ENCODE data around the gene GOSR2.

The GOSR2 gene

GRCh38 chr17:46958041-46958591 is 35.2 kb downstream of the GOSR2 start:
- TF ChIP-seq CTCF (IDR thresholded peaks at IDR 0.05; ENCODE audit: low read depth, low read length, missing control alignments) = no peak
- H3K4me3 ChIP-seq (ENCODE audit: low read depth, low read length) = no peak overlapping the region
- no peak for DNase-seq (ENCODE audit: low read depth)

- no peak for TF ChIP-seq CTCF (IDR thresholded peaks at IDR 0.05; ENCODE audit: low read depth, low read length, missing control alignments)
- no peak for DNase-seq (ENCODE audit: low read depth)
- no peak overlapping the region for H3K4me3 ChIP-seq (ENCODE audit: low read depth, low read length)
Measured at GRCh38 chr17:46960152-46960551, 37.2 kb downstream of the GOSR2 start.

- TF ChIP-seq CTCF (IDR thresholded peaks at IDR 0.05; ENCODE audit: low read depth, low read length, missing control alignments) = no peak
- DNase-seq (ENCODE audit: low read depth) = no peak
Measured at GRCh38 chr17:46962374-46962790, 39.4 kb downstream of the GOSR2 start.

GRCh38 chr17:46963571-46963970 is 40.6 kb downstream of the GOSR2 start:
- H3K4me3 ChIP-seq (ENCODE audit: low read depth, low read length) = no peak overlapping the region
- no peak for TF ChIP-seq CTCF (IDR thresholded peaks at IDR 0.05; ENCODE audit: low read depth, low read length, missing control alignments)
- DNase-seq (ENCODE audit: low read depth) = no peak

More at GRCh38 chr17:46962374-46962790, 39.4 kb downstream of the GOSR2 start:
- no peak overlapping the region for H3K4me3 ChIP-seq (ENCODE audit: low read depth, low read length)

- H3K4me3 ChIP-seq (ENCODE audit: low read depth, low read length) = no peak overlapping the region
- no peak for DNase-seq (ENCODE audit: low read depth)
- TF ChIP-seq CTCF (IDR thresholded peaks at IDR 0.05; ENCODE audit: low read depth, low read length, missing control alignments) = no peak
Measured at GRCh38 chr17:46964315-46965265, 41.6 kb downstream of the GOSR2 start.

DNA sequence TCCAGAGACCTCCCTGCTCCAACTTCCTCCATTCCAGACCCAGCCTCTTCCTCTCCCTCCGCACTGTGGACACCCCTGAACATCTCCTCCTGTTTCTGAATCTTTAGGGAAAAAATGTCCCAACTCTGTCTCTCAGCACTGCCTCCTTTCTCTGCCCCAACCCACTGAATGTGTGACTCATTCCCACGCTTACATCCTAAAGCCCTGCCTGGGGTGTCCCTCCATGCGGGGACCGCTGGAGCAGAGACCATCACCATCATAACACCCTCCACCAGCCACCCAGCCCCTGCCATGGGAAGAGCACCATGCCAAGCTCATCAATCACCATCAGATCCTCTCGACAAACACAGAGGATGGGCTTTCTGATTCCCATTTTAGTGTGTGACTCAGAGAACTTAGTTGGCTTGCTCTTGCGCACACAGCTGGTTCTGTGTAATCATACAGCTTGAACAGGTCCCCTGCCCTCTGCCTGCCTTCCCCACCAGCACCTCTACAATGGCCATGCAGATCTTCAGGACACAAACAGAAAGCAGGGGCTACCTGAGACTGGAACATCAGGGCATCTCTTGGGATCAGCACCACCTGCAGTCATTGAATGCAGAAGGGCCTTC is 45.4 kb downstream of the GOSR2 start:
- TF ChIP-seq CTCF (IDR thresholded peaks at IDR 0.05; ENCODE audit: low read depth, low read length, missing control alignments) = no peak
- no peak for DNase-seq (ENCODE audit: low read depth)
- no peak overlapping the region for H3K4me3 ChIP-seq (ENCODE audit: low read depth, low read length)
